ENCODE measurements around the gene SLC25A11.

The SLC25A11 gene

DNA sequence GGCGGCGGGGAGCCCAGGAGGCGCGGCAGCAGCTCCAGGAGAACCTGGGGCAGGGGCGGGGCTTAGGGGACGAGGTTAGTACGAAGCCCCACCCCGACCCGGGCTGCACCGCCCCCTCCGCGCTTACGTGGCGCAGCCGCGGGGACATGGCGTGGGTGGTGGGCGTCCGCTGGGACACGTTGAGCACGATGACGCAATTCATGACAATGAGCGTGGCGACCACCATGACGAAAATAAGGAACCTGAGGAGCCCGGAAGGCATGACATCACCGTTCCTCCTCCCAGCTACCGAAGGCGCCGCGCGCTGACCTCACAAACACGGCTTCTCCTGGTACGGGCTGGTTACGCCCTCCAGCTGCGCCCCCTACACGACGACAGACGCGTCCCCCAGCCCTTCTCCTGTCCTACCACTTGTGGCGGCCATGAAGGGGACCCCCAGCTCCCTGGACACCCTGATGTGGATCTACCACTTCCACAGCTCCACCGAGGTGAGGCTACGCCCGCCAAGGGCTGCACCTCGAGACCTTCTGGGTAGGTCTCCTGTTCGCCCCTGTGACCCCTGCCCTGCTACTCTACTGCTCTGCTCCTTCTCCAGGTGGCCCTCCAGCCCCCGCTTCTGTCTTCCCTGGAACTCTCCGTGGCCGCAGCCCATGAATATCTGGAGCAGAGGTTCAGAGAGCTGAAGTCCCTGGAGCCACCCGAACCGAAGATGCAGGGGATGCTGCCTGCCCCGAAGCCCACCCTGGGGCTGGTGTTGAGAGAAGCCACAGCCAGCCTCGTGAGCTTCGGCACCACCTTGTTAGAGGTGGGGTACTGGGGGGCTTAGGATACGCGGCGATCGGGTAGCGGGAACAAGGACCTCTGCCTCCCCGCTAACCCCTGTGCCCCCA lies 40.3 kb downstream of the SLC25A11 start, which contains the start of gene C17orf107:
Gene C17orf107, plus strand, starts transcription at position 196 of the 890 bp plus-strand sequence. Its CDS starts 227 bp downstream, at position 423.
- H2BK120ac ChIP-seq (ENCODE audit: insufficient read depth, low read length, poor library complexity) = no peak within 1 kb of the TSS
- H4K12ac ChIP-seq (ENCODE audit: low read depth, low read length) = no peak within 1 kb of the TSS

GRCh38 chr17:4898927-4899326 lies 40.9 kb downstream of the SLC25A11 start:
- Histone ChIP-seq H2AK5ac (ENCODE audit: low read length) (no peak overlapping the region), H3K79me2 (ENCODE audit: control insufficient read depth, insufficient read depth, low read length, poor library complexity) (no peaks in the 10 kb centered on the region), H3K79me1 (ENCODE audit: low read length) (no peaks in the 10 kb centered on the region), H3K4me3 (ENCODE audit: low read depth, low read length) (no peak overlapping the region), H4K8ac (ENCODE audit: low read depth, low read length) (no peak overlapping the region), H3K14ac (ENCODE audit: low read length) (no peak overlapping the region), H3K27ac (ENCODE audit: low read depth, low read length) (no peak overlapping the region), H3K4me1 (ENCODE audit: control insufficient read depth in 1 of 2, insufficient read depth in 2 of 2, low read length in 2 of 2) (no peaks in the 10 kb centered on the region), H3K27me3 (ENCODE audit: insufficient read depth, low read length) (no peaks in the 10 kb centered on the region), H2BK12ac (ENCODE audit: low read length) (no peak overlapping the region), H3K9ac (ENCODE audit: low read length) (no peak overlapping the region), H4K12ac (ENCODE audit: low read depth, low read length) (no peak overlapping the region), H2BK5ac (ENCODE audit: low read depth, low read length, poor library complexity) (no peak overlapping the region), H3K9me3 (ENCODE audit: insufficient read depth, low read depth, low read length) (no peaks in the 10 kb centered on the region), H4K91ac (ENCODE audit: low read depth, low read length) (no peak overlapping the region), H3K4ac (ENCODE audit: low read depth, low read length) (no peak overlapping the region), H2BK120ac (ENCODE audit: insufficient read depth, low read length, poor library complexity) (no peak overlapping the region), H3K23ac (ENCODE audit: low read length) (no peak overlapping the region), H2AFZ (ENCODE audit: insufficient read depth, low read length, poor library complexity) (no peak overlapping the region), H3K36me3 (ENCODE audit: control insufficient read depth in 1 of 2, insufficient read depth in 2 of 2, low read length in 2 of 2) (peaks cover 62 to 76% of the 10 kb centered on the region in 2 experiments), H3K4me2 (ENCODE audit: low read length) (no peak overlapping the region), H3K18ac (ENCODE audit: low read length) (no peak overlapping the region)
- no peak for DNase-seq
- no CpG with 5 or more reads among the region's 34 CpGs for WGBS (ENCODE audit: extremely low coverage, insufficient coverage, insufficient read length)

More for the DNA sequence above, 40.3 kb downstream of the SLC25A11 start, which contains the start of gene C17orf107:
- WGBS (ENCODE audit: extremely low coverage, insufficient coverage, insufficient read length) = no CpG with 5 or more reads among the region's 60 CpGs
- Histone ChIP-seq H3K4ac (ENCODE audit: low read depth, low read length) (no peak within 1 kb of the TSS), H3K9me3 (ENCODE audit: insufficient read depth, low read depth, low read length) (no peaks in the 10 kb centered on the region), H2BK5ac (ENCODE audit: low read depth, low read length, poor library complexity) (no peak within 1 kb of the TSS), H3K27me3 (ENCODE audit: insufficient read depth, low read length) (no peaks in the 10 kb centered on the region), H3K4me3 (ENCODE audit: low read depth, low read length) (no peak within 1 kb of the TSS), H4K91ac (ENCODE audit: low read depth, low read length) (no peak within 1 kb of the TSS), H3K14ac (ENCODE audit: low read length) (no peak within 1 kb of the TSS), H3K4me2 (ENCODE audit: low read length) (no peak within 1 kb of the TSS), H3K79me2 (ENCODE audit: control insufficient read depth, insufficient read depth, low read length, poor library complexity) (no peaks in the 10 kb centered on the region), H3K4me1 (ENCODE audit: control insufficient read depth in 1 of 2, insufficient read depth in 2 of 2, low read length in 2 of 2) (no peaks in the 10 kb centered on the region), H3K18ac (ENCODE audit: low read length) (no peak within 1 kb of the TSS), H2AFZ (ENCODE audit: insufficient read depth, low read length, poor library complexity) (no peak within 1 kb of the TSS), H3K27ac (ENCODE audit: low read depth, low read length) (no peak within 1 kb of the TSS), H3K79me1 (ENCODE audit: low read length) (no peaks in the 10 kb centered on the region), H3K9ac (ENCODE audit: low read length) (no peak within 1 kb of the TSS), H2BK12ac (ENCODE audit: low read length) (no peak within 1 kb of the TSS), H4K8ac (ENCODE audit: low read depth, low read length) (no peak within 1 kb of the TSS), H3K36me3 (ENCODE audit: control insufficient read depth in 1 of 2, insufficient read depth in 2 of 2, low read length in 2 of 2) (peaks cover 55 to 69% of the 10 kb centered on the region in 2 experiments), H2AK5ac (ENCODE audit: low read length) (no peak within 1 kb of the TSS), H3K23ac (ENCODE audit: low read length) (no peak within 1 kb of the TSS)
- DNase-seq = peak; percentile 88 to 89

DNA sequence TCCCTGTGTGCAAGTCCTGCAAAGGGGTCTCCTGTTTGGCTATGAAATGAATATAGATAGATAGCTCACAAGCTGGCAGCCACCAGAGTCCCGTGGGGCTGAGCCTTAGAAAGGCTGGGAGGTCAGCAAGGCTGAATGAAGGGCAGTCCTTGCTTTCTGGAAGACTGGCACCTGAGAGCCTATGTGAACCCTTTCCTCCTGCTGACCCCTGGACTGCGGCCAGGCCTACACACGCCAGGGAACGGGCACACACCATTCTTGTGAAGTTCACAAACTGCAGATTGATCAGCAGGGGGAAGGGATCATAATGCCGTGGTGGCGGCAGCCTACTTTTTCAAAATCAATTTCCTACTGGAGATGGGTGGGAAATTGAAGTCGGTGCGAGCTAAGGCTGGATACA lies 41.5 kb downstream of the SLC25A11 start:
- Histone ChIP-seq H2BK120ac (ENCODE audit: insufficient read depth, low read length, poor library complexity) (no peak overlapping the region), H3K4me1 (ENCODE audit: control insufficient read depth in 1 of 2, insufficient read depth in 2 of 2, low read length in 2 of 2) (no peaks in the 10 kb centered on the region), H4K8ac (ENCODE audit: low read depth, low read length) (no peak overlapping the region), H3K9ac (ENCODE audit: low read length) (no peak overlapping the region), H3K14ac (ENCODE audit: low read length) (no peak overlapping the region), H3K4ac (ENCODE audit: low read depth, low read length) (no peak overlapping the region), H3K27ac (ENCODE audit: low read depth, low read length) (no peak overlapping the region), H3K79me2 (ENCODE audit: control insufficient read depth, insufficient read depth, low read length, poor library complexity) (no peaks in the 10 kb centered on the region), H3K79me1 (ENCODE audit: low read length) (no peaks in the 10 kb centered on the region), H2BK5ac (ENCODE audit: low read depth, low read length, poor library complexity) (no peak overlapping the region), H3K23ac (ENCODE audit: low read length) (no peak overlapping the region), H3K36me3 (ENCODE audit: control insufficient read depth in 1 of 2, insufficient read depth in 2 of 2, low read length in 2 of 2) (peaks cover 68 to 81% of the 10 kb centered on the region in 2 experiments), H3K18ac (ENCODE audit: low read length) (no peak overlapping the region), H3K4me2 (ENCODE audit: low read length) (no peak overlapping the region), H2AK5ac (ENCODE audit: low read length) (no peak overlapping the region), H3K27me3 (ENCODE audit: insufficient read depth, low read length) (no peaks in the 10 kb centered on the region), H2AFZ (ENCODE audit: insufficient read depth, low read length, poor library complexity) (no peak overlapping the region), H4K91ac (ENCODE audit: low read depth, low read length) (no peak overlapping the region), H4K12ac (ENCODE audit: low read depth, low read length) (no peak overlapping the region), H2BK12ac (ENCODE audit: low read length) (no peak overlapping the region), H3K9me3 (ENCODE audit: insufficient read depth, low read depth, low read length) (no peaks in the 10 kb centered on the region), H3K4me3 (ENCODE audit: low read depth, low read length) (no peak overlapping the region)
- no peak for DNase-seq
- no CpG with 5 or more reads among the region's 8 CpGs for WGBS (ENCODE audit: extremely low coverage, insufficient coverage, insufficient read length)

DNA sequence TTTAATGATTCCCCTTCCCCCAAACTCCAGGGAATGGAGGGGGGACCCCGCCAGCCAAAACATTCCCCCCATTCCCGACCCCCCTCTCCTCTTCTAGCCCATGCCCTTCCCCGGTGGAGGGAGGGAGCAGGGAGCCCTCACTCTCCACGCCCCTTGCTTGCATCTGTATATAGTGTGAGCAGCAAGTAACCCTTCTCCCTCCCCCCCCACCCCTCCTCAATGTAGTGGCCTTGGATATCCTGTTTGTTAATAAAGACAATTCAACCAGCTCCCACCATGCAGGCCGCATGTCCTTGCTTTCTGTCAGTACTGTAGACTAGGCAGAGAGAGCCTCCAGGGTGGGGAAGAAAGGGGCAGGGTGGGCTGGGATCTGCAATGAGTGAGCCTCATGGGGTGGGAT lies 42.1 kb downstream of the SLC25A11 start:
- Histone ChIP-seq H3K14ac (ENCODE audit: low read length) (no peak overlapping the region), H2BK5ac (ENCODE audit: low read depth, low read length, poor library complexity) (no peak overlapping the region), H3K4me3 (ENCODE audit: low read depth, low read length) (no peak overlapping the region), H3K9ac (ENCODE audit: low read length) (no peak overlapping the region), H3K27ac (ENCODE audit: low read depth, low read length) (no peak overlapping the region), H3K36me3 (ENCODE audit: control insufficient read depth in 1 of 2, insufficient read depth in 2 of 2, low read length in 2 of 2) (peaks cover 73 to 87% of the 10 kb centered on the region in 2 experiments), H3K79me2 (ENCODE audit: control insufficient read depth, insufficient read depth, low read length, poor library complexity) (no peaks in the 10 kb centered on the region), H3K27me3 (ENCODE audit: insufficient read depth, low read length) (no peaks in the 10 kb centered on the region), H3K23ac (ENCODE audit: low read length) (no peak overlapping the region), H3K4me2 (ENCODE audit: low read length) (no peak overlapping the region), H3K18ac (ENCODE audit: low read length) (no peak overlapping the region), H4K12ac (ENCODE audit: low read depth, low read length) (no peak overlapping the region), H3K9me3 (ENCODE audit: insufficient read depth, low read depth, low read length) (no peaks in the 10 kb centered on the region), H3K79me1 (ENCODE audit: low read length) (no peaks in the 10 kb centered on the region), H2BK120ac (ENCODE audit: insufficient read depth, low read length, poor library complexity) (no peak overlapping the region), H3K4me1 (ENCODE audit: control insufficient read depth in 1 of 2, insufficient read depth in 2 of 2, low read length in 2 of 2) (no peaks in the 10 kb centered on the region), H2AFZ (ENCODE audit: insufficient read depth, low read length, poor library complexity) (no peak overlapping the region), H4K91ac (ENCODE audit: low read depth, low read length) (no peak overlapping the region), H2BK12ac (ENCODE audit: low read length) (no peak overlapping the region), H4K8ac (ENCODE audit: low read depth, low read length) (no peak overlapping the region), H2AK5ac (ENCODE audit: low read length) (no peak overlapping the region), H3K4ac (ENCODE audit: low read depth, low read length) (no peak overlapping the region)
- DNase-seq = no peak
- no CpG with 5 or more reads among the region's 5 CpGs for WGBS (ENCODE audit: extremely low coverage, insufficient coverage, insufficient read length)

Data from trophoblast cell (in vitro differentiated cells and primary cell).